SK-N-MC (cell line): Measurements from ENCODE around the gene E2F2.
A peak's percentile ranks its signal among the peaks of the same experiment; 100 is the strongest.

Experiments used
- DNase-seq: peaks from one replicate; pipeline ENCODE4 v3.0.0-alpha.2; 2011; ENCODE audit warnings: low read depth, low spot score
- H3K27ac ChIP-seq: fragments of 200-600 bp; sonication (generic); 2 replicates; pipeline ENCODE4 v1.5.1; 2016; ENCODE audit warnings: mixed run types
- H3K36me3 ChIP-seq: fragments of 200-600 bp; sonication (generic); 2 replicates; pipeline ENCODE4 v1.6.1; 2017; ENCODE audit warnings: antibody characterized with exemption, low read length, mixed read lengths; ENCODE audit not compliant: insufficient read depth
- H3K4me3 ChIP-seq: fragments of 200-600 bp; sonication (generic); 2 replicates; pipeline ENCODE4 v1.5.1; 2016
- H3K9ac ChIP-seq: fragments of 200-600 bp; sonication (generic); 2 replicates; pipeline ENCODE4 v1.8.0; 2017; ENCODE audit warnings: mixed run types, mixed read lengths; ENCODE audit not compliant: insufficient read length
- H3K9me3 ChIP-seq: fragments of 200-600 bp; sonication (generic); 2 replicates; pipeline ENCODE4 v1.6.1; 2017; ENCODE audit warnings: low read depth, mild to moderate bottlenecking, antibody characterized with exemption, low read length, moderate library complexity, mixed read lengths
- EZH2 ChIP-seq: fragments of 200-600 bp; sonication (generic); IDR thresholded peaks from one replicate; pipeline ENCODE4 v1.6.1; 2017; ENCODE audit warnings: antibody characterized with exemption
- FOXP2 ChIP-seq: optimal IDR thresholded peaks from 2 replicates; pipeline ENCODE3; 2011; ENCODE audit warnings: mild to moderate bottlenecking, moderate library complexity; ENCODE audit not compliant: insufficient read depth; ENCODE audit errors: extremely low read length, control extremely low read depth
- POLR2AphosphoS5 ChIP-seq: IDR thresholded peaks from 2 replicates; pipeline ENCODE4 v1.6.1; 2012; ENCODE audit warnings: mild to moderate bottlenecking, low read depth, low read length, borderline replicate concordance

E2F2 gene

GRCh38 chr1:23524716-23525401 lies 6.2 kb downstream of the E2F2 start:
- Histone ChIP-seq H3K9me3 (no peaks in the 10 kb centered on the region), H3K4me3 (no peak overlapping the region; the same call in 1 of the 2 replicates), H3K36me3 (peaks cover 40% of the 10 kb centered on the region), H3K9ac (no peak overlapping the region), H3K27ac (peak overlapping the region; percentile 68)
- TF ChIP-seq POLR2AphosphoS5 (no peak), FOXP2 (no peak), EZH2 (no peak)
- no peak for DNase-seq

- H3K9me3 ChIP-seq, result no peaks in the 10 kb centered on the region
- H3K27ac ChIP-seq, result no peak overlapping the region
- H3K4me3 ChIP-seq, result no peak overlapping the region
- no peak for DNase-seq
- H3K9ac ChIP-seq, result no peak overlapping the region
- peaks cover 46% of the 10 kb centered on the region for H3K36me3 ChIP-seq
- no peak for TF ChIP-seq FOXP2
Measured at GRCh38 chr1:23524163-23524562, 6.9 kb downstream of the E2F2 start.

GRCh38 chr1:23522244-23522982 lies 8.6 kb downstream of the E2F2 start:
- Histone ChIP-seq H3K9me3 (no peaks in the 10 kb centered on the region), H3K36me3 (peaks cover 59% of the 10 kb centered on the region), H3K27ac (no peak overlapping the region), H3K4me3 (no peak overlapping the region), H3K9ac (no peak overlapping the region)
- TF ChIP-seq EZH2 (no peak), POLR2AphosphoS5 (no peak), FOXP2 (no peak)
- no peak for DNase-seq

- peaks cover 67% of the 10 kb centered on the region for H3K36me3 ChIP-seq
- H3K9ac ChIP-seq, result no peak overlapping the region
- H3K27ac ChIP-seq, result no peak overlapping the region
- H3K4me3 ChIP-seq, result no peak overlapping the region
- H3K9me3 ChIP-seq, result no peaks in the 10 kb centered on the region
- no peak for TF ChIP-seq FOXP2
- DNase-seq, result no peak
Measured at GRCh38 chr1:23521588-23521987, 9.4 kb downstream of the E2F2 start.

GRCh38 chr1:23517581-23517980 lies 13.5 kb downstream of the E2F2 start:
- DNase-seq, result no peak
- no peak overlapping the region for H3K4me3 ChIP-seq
- H3K9ac ChIP-seq, result no peak overlapping the region
- no peaks in the 10 kb centered on the region for H3K9me3 ChIP-seq
- H3K27ac ChIP-seq, result no peak overlapping the region
- peaks cover 88% of the 10 kb centered on the region for H3K36me3 ChIP-seq
- no peak for TF ChIP-seq POLR2AphosphoS5
- TF ChIP-seq EZH2, result no peak
- no peak for TF ChIP-seq FOXP2

- DNase-seq, result no peak
- H3K27ac ChIP-seq, result no peak overlapping the region
- H3K36me3 ChIP-seq, result peaks cover 81% of the 10 kb centered on the region
- H3K4me3 ChIP-seq, result no peak overlapping the region
- H3K9ac ChIP-seq, result no peak overlapping the region
- H3K9me3 ChIP-seq, result no peaks in the 10 kb centered on the region
- TF ChIP-seq FOXP2 (no peak), POLR2AphosphoS5 (no peak), EZH2 (no peak)
Measured at GRCh38 chr1:23515905-23516304, 15.1 kb downstream of the E2F2 start.

GRCh38 chr1:23514111-23514679 lies 16.8 kb downstream of the E2F2 start:
- Histone ChIP-seq H3K9ac (no peak overlapping the region), H3K27ac (no peak overlapping the region), H3K36me3 (peaks cover 82% of the 10 kb centered on the region), H3K9me3 (no peaks in the 10 kb centered on the region), H3K4me3 (no peak overlapping the region)
- DNase-seq, result no peak
- TF ChIP-seq POLR2AphosphoS5, result no peak
- TF ChIP-seq EZH2, result no peak
- TF ChIP-seq FOXP2, result no peak

- Histone ChIP-seq H3K36me3 (peaks cover 57% of the 10 kb centered on the region), H3K27ac (no peak overlapping the region), H3K4me3 (no peak overlapping the region), H3K9ac (no peak overlapping the region), H3K9me3 (no peaks in the 10 kb centered on the region)
- no peak for TF ChIP-seq POLR2AphosphoS5
- no peak for TF ChIP-seq EZH2
- no peak for TF ChIP-seq FOXP2
- no peak for DNase-seq
Measured at GRCh38 chr1:23509896-23510295, 21.1 kb downstream of the E2F2 start.
